ENCODE results near the gene EVL. TPM values are rescaled to one million over a fixed set of nuclear protein-coding genes. Genes with fewer than 3 reads are reported as not detected.

EVL gene
- total and polyA plus RNA-seq, 2 donors: 40.3 to 93.8 TPM

GRCh38 chr14:100076606-100077005 is 11.4 kb downstream of the EVL start:
- Histone ChIP-seq H3K36me3 (ENCODE audit: insufficient read depth) (no peaks in the 10 kb centered on the region), H3K4me1 (ENCODE audit: insufficient read depth) (no peaks in the 10 kb centered on the region), H3K4me3 (ENCODE audit: low read depth, low read length) (no peak overlapping the region), H3K27ac (ENCODE audit: low read depth) (no peak overlapping the region)
- 60% methylated on average over 7 of the region's 7 CpGs for WGBS
- no peak for DNase-seq (ENCODE audit: extremely low spot score)

- WGBS: 95% methylated on average over 9 of the region's 9 CpGs
- Histone ChIP-seq H3K36me3 (ENCODE audit: insufficient read depth) (no peaks in the 10 kb centered on the region), H3K4me1 (ENCODE audit: insufficient read depth) (no peaks in the 10 kb centered on the region), H3K27ac (ENCODE audit: low read depth) (no peak overlapping the region), H3K4me3 (ENCODE audit: low read depth, low read length) (no peak overlapping the region)
- DNase-seq (ENCODE audit: extremely low spot score): no peak
Observed at GRCh38 chr14:100077441-100077840, 12.2 kb downstream of the EVL start.

- Histone ChIP-seq H3K4me1 (ENCODE audit: insufficient read depth) (no peaks in the 10 kb centered on the region), H3K36me3 (ENCODE audit: insufficient read depth) (no peaks in the 10 kb centered on the region), H3K27ac (ENCODE audit: low read depth) (no peak overlapping the region), H3K4me3 (ENCODE audit: low read depth, low read length) (no peak overlapping the region)
- 77% methylated on average over 10 of the region's 10 CpGs for WGBS
- no peak for DNase-seq (ENCODE audit: extremely low spot score)
Observed at GRCh38 chr14:100078216-100078803, 13.1 kb downstream of the EVL start.

GRCh38 chr14:100078997-100079725 is 13.9 kb downstream of the EVL start:
- Histone ChIP-seq H3K27ac (ENCODE audit: low read depth) (no peak overlapping the region), H3K4me1 (ENCODE audit: insufficient read depth) (no peaks in the 10 kb centered on the region), H3K36me3 (ENCODE audit: insufficient read depth) (no peaks in the 10 kb centered on the region), H3K4me3 (ENCODE audit: low read depth, low read length) (no peak overlapping the region)
- 66% methylated on average over 9 of the region's 9 CpGs for WGBS
- no peak for DNase-seq (ENCODE audit: extremely low spot score)

GRCh38 chr14:100079726-100080005 is 14.4 kb downstream of the EVL start:
- no peaks in the 10 kb centered on the region for H3K4me1 ChIP-seq (ENCODE audit: insufficient read depth)

GRCh38 chr14:100080206-100080605 is 15.0 kb downstream of the EVL start:
- H3K4me3 ChIP-seq (ENCODE audit: low read depth, low read length): no peak overlapping the region
- H3K36me3 ChIP-seq (ENCODE audit: insufficient read depth): no peaks in the 10 kb centered on the region
- H3K27ac ChIP-seq (ENCODE audit: low read depth): no peak overlapping the region
- 93% methylated on average over 5 of the region's 5 CpGs for WGBS
- no peaks in the 10 kb centered on the region for H3K4me1 ChIP-seq (ENCODE audit: insufficient read depth)
- DNase-seq (ENCODE audit: extremely low spot score): no peak

More at GRCh38 chr14:100079726-100080005, 14.4 kb downstream of the EVL start:
- no peak overlapping the region for H3K27ac ChIP-seq (ENCODE audit: low read depth)
- no peak for DNase-seq (ENCODE audit: extremely low spot score)
- no peak overlapping the region for H3K4me3 ChIP-seq (ENCODE audit: low read depth, low read length)
- WGBS: 61% methylated on average over 5 of the region's 5 CpGs
- no peaks in the 10 kb centered on the region for H3K36me3 ChIP-seq (ENCODE audit: insufficient read depth)

- WGBS: 94% methylated on average over 12 of the region's 12 CpGs
- Histone ChIP-seq H3K27ac (ENCODE audit: low read depth) (no peak overlapping the region), H3K4me1 (ENCODE audit: insufficient read depth) (no peaks in the 10 kb centered on the region), H3K4me3 (ENCODE audit: low read depth, low read length) (no peak overlapping the region), H3K36me3 (ENCODE audit: insufficient read depth) (no peaks in the 10 kb centered on the region)
- DNase-seq (ENCODE audit: extremely low spot score): no peak
Observed at GRCh38 chr14:100081997-100082625, 16.9 kb downstream of the EVL start.

- no peak for DNase-seq (ENCODE audit: extremely low spot score)
- Histone ChIP-seq H3K4me3 (ENCODE audit: low read depth, low read length) (no peak overlapping the region), H3K36me3 (ENCODE audit: insufficient read depth) (no peaks in the 10 kb centered on the region), H3K4me1 (ENCODE audit: insufficient read depth) (no peaks in the 10 kb centered on the region), H3K27ac (ENCODE audit: low read depth) (no peak overlapping the region)
- WGBS: 97% methylated on average over 3 of the region's 3 CpGs
Observed at GRCh38 chr14:100082723-100083122, 17.5 kb downstream of the EVL start.

GRCh38 chr14:100083706-100084105 is 18.5 kb downstream of the EVL start:
- Histone ChIP-seq H3K36me3 (ENCODE audit: insufficient read depth) (no peaks in the 10 kb centered on the region), H3K4me3 (ENCODE audit: low read depth, low read length) (no peak overlapping the region), H3K4me1 (ENCODE audit: insufficient read depth) (no peaks in the 10 kb centered on the region), H3K27ac (ENCODE audit: low read depth) (no peak overlapping the region)
- DNase-seq (ENCODE audit: extremely low spot score): no peak
- 35% methylated on average over 2 of the region's 2 CpGs for WGBS

GRCh38 chr14:100084591-100084990 is 19.4 kb downstream of the EVL start:
- H3K27ac ChIP-seq (ENCODE audit: low read depth): no peak overlapping the region
- H3K36me3 ChIP-seq (ENCODE audit: insufficient read depth): no peaks in the 10 kb centered on the region
- DNase-seq (ENCODE audit: extremely low spot score): no peak
- WGBS: 95% methylated on average over 10 of the region's 10 CpGs
- H3K4me1 ChIP-seq (ENCODE audit: insufficient read depth): no peaks in the 10 kb centered on the region
- H3K4me3 ChIP-seq (ENCODE audit: low read depth, low read length): no peak overlapping the region

GRCh38 chr14:100085462-100085861 is 20.2 kb downstream of the EVL start:
- no peak for DNase-seq (ENCODE audit: extremely low spot score)
- H3K4me1 ChIP-seq (ENCODE audit: insufficient read depth): no peaks in the 10 kb centered on the region

GRCh38 chr14:100086361-100086760 is 21.1 kb downstream of the EVL start:
- Histone ChIP-seq H3K27ac (ENCODE audit: low read depth) (no peak overlapping the region), H3K4me1 (ENCODE audit: insufficient read depth) (no peaks in the 10 kb centered on the region), H3K4me3 (ENCODE audit: low read depth, low read length) (no peak overlapping the region), H3K36me3 (ENCODE audit: insufficient read depth) (no peaks in the 10 kb centered on the region)
- DNase-seq (ENCODE audit: extremely low spot score): no peak
- WGBS: 94% methylated on average over 5 of the region's 5 CpGs

More at GRCh38 chr14:100085462-100085861, 20.2 kb downstream of the EVL start:
- Histone ChIP-seq H3K27ac (ENCODE audit: low read depth) (no peak overlapping the region), H3K4me3 (ENCODE audit: low read depth, low read length) (no peak overlapping the region), H3K36me3 (ENCODE audit: insufficient read depth) (no peaks in the 10 kb centered on the region)
- 96% methylated on average over 6 of the region's 6 CpGs for WGBS

- WGBS: 96% methylated on average over 3 of the region's 3 CpGs
- DNase-seq (ENCODE audit: extremely low spot score): no peak
- Histone ChIP-seq H3K4me3 (ENCODE audit: low read depth, low read length) (no peak overlapping the region), H3K27ac (ENCODE audit: low read depth) (no peak overlapping the region), H3K4me1 (ENCODE audit: insufficient read depth) (no peaks in the 10 kb centered on the region), H3K36me3 (ENCODE audit: insufficient read depth) (no peaks in the 10 kb centered on the region)
Observed at GRCh38 chr14:100088226-100088625, 23.0 kb downstream of the EVL start.

GRCh38 chr14:100091386-100091785 is 26.2 kb downstream of the EVL start:
- Histone ChIP-seq H3K4me3 (ENCODE audit: low read depth, low read length) (no peak overlapping the region), H3K36me3 (ENCODE audit: insufficient read depth) (no peaks in the 10 kb centered on the region), H3K27ac (ENCODE audit: low read depth) (no peak overlapping the region), H3K4me1 (ENCODE audit: insufficient read depth) (no peaks in the 10 kb centered on the region)
- DNase-seq (ENCODE audit: extremely low spot score): no peak
- WGBS: 85% methylated on average over 7 of the region's 7 CpGs

All from urinary bladder (tissue), 4 donors.